HepG2 (cell line): ENCODE results near the gene FAM110A. TPM values are rescaled to one million over a fixed set of nuclear protein-coding genes. Genes with fewer than 3 reads are reported as not detected.

Experiments used
- FOXP1 ChIP-seq, 2 experiments: fragments of 450-650 bp in 1 of 2; IDR thresholded peaks; 2 replicates each; pipeline ENCODE4 v1.6.1; 2017 to 2018; ENCODE audit warnings: antibody characterized with exemption in 1 of 2
- GTF3A ChIP-seq: sonication (generic); formaldehyde crosslinking; conservative IDR thresholded peaks from 2 replicates; pipeline ENCODE4 v1.4.0; 2020; ENCODE audit warnings: mild to moderate bottlenecking, missing genetic modification reagents
- KLF9 ChIP-seq: IDR thresholded peaks from 2 replicates; pipeline ENCODE4 v1.6.1; 2016; ENCODE audit warnings: low read depth
- LCORL ChIP-seq, 2 experiments: fragments of 450-650 bp in 1 of 2; sonication (generic) in 1 of 2; formaldehyde crosslinking in 1 of 2; IDR thresholded peaks; 2 replicates each; pipeline versions ENCODE4 v1.5.0 to v1.6.1; 2017 to 2020; ENCODE audit warnings: antibody characterized with exemption in 1 of 2, missing genetic modification reagents in 1 of 2
- SIX4 ChIP-seq: sonication (generic); formaldehyde crosslinking; IDR thresholded peaks from 2 replicates; pipeline ENCODE4 v1.4.0; 2020; ENCODE audit warnings: missing genetic modification reagents
- U2AF2 ChIP-seq: fragments of 200-400 bp; formaldehyde crosslinking; IDR thresholded peaks from 2 replicates; pipeline ENCODE4 v1.6.1; 2017; ENCODE audit warnings: low read depth, mild to moderate bottlenecking, low read length
- ZFP90 ChIP-seq: sonication (generic); formaldehyde crosslinking; IDR thresholded peaks from 2 replicates; pipeline ENCODE4 v1.8.0; 2022; ENCODE audit warnings: missing genetic modification reagents, mild to moderate bottlenecking, inconsistent platforms, borderline replicate concordance
- ZNF142 ChIP-seq: sonication (generic); formaldehyde crosslinking; IDR thresholded peaks from 2 replicates; pipeline ENCODE4 v1.4.0; 2020; ENCODE audit warnings: missing genetic modification reagents
- ZNF234 ChIP-seq: sonication (generic); formaldehyde crosslinking; conservative IDR thresholded peaks from 2 replicates; pipeline ENCODE4 v1.5.1; 2020; ENCODE audit warnings: mild to moderate bottlenecking, missing genetic modification reagents
- ZNF253 ChIP-seq: sonication (generic); formaldehyde crosslinking; IDR thresholded peaks from 2 replicates; pipeline ENCODE4 v1.8.0; 2022; ENCODE audit warnings: mild to moderate bottlenecking, missing genetic modification reagents, borderline replicate concordance
- ZNF275 ChIP-seq: sonication (generic); formaldehyde crosslinking; IDR thresholded peaks from 2 replicates; pipeline ENCODE4 v1.8.0; 2022; ENCODE audit warnings: missing genetic modification reagents, mild to moderate bottlenecking, inconsistent platforms, borderline replicate concordance
- ZNF431 ChIP-seq: sonication (generic); formaldehyde crosslinking; IDR thresholded peaks from 2 replicates; pipeline ENCODE4 v1.9.0; 2022; ENCODE audit warnings: missing genetic modification reagents, low read depth, mild to moderate bottlenecking, borderline replicate concordance
- ZNF646 ChIP-seq: sonication (generic); formaldehyde crosslinking; IDR thresholded peaks from 2 replicates; pipeline ENCODE4 v1.9.0; 2021; ENCODE audit warnings: mild to moderate bottlenecking, missing genetic modification reagents
- ZNF839 ChIP-seq: sonication (generic); formaldehyde crosslinking; IDR thresholded peaks from 2 replicates; pipeline ENCODE4 v1.4.0; 2020; ENCODE audit warnings: missing genetic modification reagents, mild to moderate bottlenecking, borderline replicate concordance
- polyA plus RNA-seq, 8 experiments: library from polyadenylated mRNA; depleted of rRNA in 3 of 8; stranded (reverse) in 7 of 8; unstranded in 1 of 8; fragments of >200 nt; fragmentation: Illumina TruSeq in 4 of 8; extraction: Trizol in 4 of 8; gene quantifications; 2 replicates each; pipeline versions ENCODE4 v1.2.1 to v1.2.3, GENCODE V29; 2011 to 2016; ENCODE audit warnings: low read depth in 4 of 8, missing spikeins in 1 of 8, mixed read lengths in 1 of 8; ENCODE audit not compliant: insufficient read depth in 1 of 8
- total RNA-seq, 5 experiments: library from RNA; depleted of rRNA; stranded (reverse); fragments of >200 nt; fragmentation: Illumina TruSeq; extraction: Trizol; gene quantifications; 2 replicates each; pipeline ENCODE4 v1.2.3, GENCODE V29; 2016; ENCODE audit warnings: low read depth in 1 of 5

The FAM110A gene
- total and polyA plus RNA-seq, 2 of the 13 experiments (the other 11 are each of a cell fraction or from before 2014, with no cell fraction given): 1.9 TPM

GRCh38 chr20:833450-834150 lies at the start of gene FAM110A (continued):
- peak; percentile 73; the same call in 1 of the 2 replicates for TF ChIP-seq ZFP90 (CRISPR knock-in tag)
- TF ChIP-seq U2AF2: peak; percentile 64; the same call in 1 of the 2 replicates
- TF ChIP-seq ZNF253 (CRISPR knock-in tag): no peak; the same call in 1 of the 2 replicates
- TF ChIP-seq ZNF431 (CRISPR knock-in tag): no peak
- TF ChIP-seq ZNF142: 0 out of 2 replicates have a peak, but pooled peaks have one; percentile 54
- TF ChIP-seq ZNF839: no peak
- 0 out of 2 replicates have a peak, but pooled peaks have one; percentile 5 for TF ChIP-seq ZNF646
- TF ChIP-seq KLF9 (CRISPR knock-in tag): no peak
- TF ChIP-seq LCORL (IDR thresholded peaks at IDR 0.05): no peak
- peak; percentile 94 for TF ChIP-seq LCORL (CRISPR knock-in tag; IDR thresholded peaks at IDR 0.05)
- TF ChIP-seq FOXP1 (IDR thresholded peaks at IDR 0.05): no peak
- TF ChIP-seq FOXP1 (CRISPR knock-in tag; IDR thresholded peaks at IDR 0.05): no peak
- TF ChIP-seq ZNF275 (CRISPR knock-in tag): no peak; the same call in 1 of the 2 replicates
- 0 out of 2 replicates have a peak, but pooled peaks have one; percentile 42 for TF ChIP-seq ZNF234
- TF ChIP-seq GTF3A (CRISPR knock-in tag): no peak
- TF ChIP-seq SIX4 (CRISPR knock-in tag): 0 out of 2 replicates have a peak, but pooled peaks have one; percentile 26
